Measurements from ENCODE around the gene CD7.

GRCh38 chr17:82291582-82292250, 25.7 kb downstream of the CD7 start:
- TF ChIP-seq GATA2 (IDR thresholded peaks at IDR 0.05; ENCODE audit: low read depth, low read length) (no peak), GATA3 (IDR thresholded peaks at IDR 0.05; ENCODE audit: low read depth, low read length) (no peak)

All from SH-SY5Y (cell line).